ENCODE results near the gene ADGRG1. TPM values are rescaled to one million over a fixed set of nuclear protein-coding genes. Genes with fewer than 3 reads are reported as not detected.

Gene ADGRG1
- polyA plus RNA-seq, 5 donors: 14.9 to 20.2 (median 18.6) TPM

DNA sequence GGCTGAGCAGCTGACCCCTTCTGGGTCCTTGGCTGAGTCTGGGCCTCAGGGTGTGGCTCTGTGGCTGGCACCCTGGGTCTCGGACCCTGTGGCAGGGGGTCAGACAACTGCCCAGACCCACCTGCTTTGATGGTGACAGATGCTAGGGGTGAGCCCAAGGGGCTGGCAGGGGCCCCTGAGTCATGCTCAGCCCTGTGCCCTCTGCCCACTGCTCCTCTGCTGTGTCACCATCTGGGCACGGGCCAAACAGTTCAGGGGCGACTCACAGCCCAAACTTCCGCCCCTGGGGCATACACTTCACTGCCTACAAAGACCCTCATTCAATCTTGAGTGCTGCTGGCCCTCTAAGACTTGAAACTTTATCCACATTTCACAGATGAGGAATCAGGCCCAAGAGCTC lies 5.7 kb downstream of the ADGRG1 start:
- DNase-seq: no peak

DNA sequence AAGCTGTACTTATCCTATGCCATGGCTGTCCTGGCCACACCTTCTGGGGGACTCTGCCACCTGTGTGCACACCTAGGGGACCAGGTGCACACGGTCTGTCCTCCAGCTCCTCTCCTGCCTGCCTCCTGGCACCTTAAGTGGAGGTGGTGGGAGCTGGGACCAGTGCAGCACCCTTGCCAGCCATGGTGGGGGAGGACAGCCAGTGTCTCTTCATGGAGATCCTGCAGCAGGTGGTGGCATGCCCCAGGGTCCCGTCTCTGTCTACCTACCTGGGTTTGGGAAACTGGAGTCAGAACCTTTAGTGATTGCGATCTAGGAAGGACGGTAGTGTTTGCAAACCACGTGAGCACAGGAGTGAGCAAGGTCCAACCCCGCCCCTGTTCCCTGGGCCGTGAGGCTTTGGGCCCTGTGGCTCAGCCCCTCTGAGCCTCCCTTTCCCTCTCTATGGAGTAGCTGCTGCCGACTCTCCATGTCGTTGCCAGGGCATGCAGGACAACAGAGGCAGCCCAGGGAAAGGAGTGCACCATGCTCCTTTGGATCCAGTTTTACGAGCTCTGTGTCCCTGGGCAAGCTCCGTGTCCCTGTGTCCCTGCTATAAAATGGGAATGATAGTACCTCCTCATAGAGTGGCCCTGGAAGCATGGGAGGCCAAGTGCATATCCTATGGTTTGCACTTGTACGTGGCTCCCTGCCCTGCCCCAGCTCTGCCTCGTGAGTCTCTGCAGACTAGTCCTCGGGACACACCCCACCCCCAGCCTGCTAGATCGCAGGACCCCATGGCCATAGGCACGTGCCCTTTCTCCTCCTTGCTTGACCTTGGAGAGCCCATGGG lies 7.1 kb downstream of the ADGRG1 start:
- no peak for DNase-seq

DNA sequence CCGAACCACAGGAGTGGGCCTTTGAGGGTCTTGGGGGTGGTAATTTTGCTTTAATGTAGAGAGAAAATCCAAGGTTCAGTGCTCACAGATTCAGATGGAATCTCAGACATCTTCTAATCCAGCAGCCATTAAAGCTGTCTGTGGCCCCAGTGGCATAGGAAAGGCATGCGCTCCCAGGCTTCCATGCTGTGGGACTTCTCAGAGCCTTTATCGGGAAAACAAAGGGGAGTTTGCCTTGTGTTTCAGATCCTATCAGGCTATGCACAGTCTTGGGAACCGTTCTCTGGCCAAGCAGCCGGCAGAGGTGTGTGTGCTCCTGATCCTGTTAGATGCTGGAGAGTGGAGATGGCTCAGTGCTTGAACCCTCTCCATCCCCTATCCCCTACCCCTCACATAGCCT lies 7.8 kb downstream of the ADGRG1 start:
- DNase-seq: no peak

DNA sequence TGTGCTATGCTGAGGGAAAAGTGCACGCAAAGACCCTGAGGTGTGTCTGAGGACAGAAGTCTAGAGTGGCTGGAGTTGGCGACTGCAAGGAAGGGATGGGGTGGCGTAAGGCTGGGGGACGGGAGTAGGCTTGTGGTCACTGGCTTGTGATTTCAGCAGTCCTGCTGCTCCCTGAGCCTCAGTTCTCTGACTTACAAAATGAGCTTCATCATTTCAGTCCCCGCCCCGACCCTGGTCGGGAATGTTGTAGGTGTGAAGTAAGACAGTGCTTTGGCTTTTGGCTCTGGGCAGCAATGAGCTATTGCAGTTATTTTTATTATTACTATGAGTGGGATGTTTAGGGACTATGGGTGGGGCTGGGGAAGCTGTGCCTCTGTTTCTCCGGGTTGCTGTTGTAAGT lies 8.6 kb downstream of the ADGRG1 start:
- no peak for DNase-seq

DNA sequence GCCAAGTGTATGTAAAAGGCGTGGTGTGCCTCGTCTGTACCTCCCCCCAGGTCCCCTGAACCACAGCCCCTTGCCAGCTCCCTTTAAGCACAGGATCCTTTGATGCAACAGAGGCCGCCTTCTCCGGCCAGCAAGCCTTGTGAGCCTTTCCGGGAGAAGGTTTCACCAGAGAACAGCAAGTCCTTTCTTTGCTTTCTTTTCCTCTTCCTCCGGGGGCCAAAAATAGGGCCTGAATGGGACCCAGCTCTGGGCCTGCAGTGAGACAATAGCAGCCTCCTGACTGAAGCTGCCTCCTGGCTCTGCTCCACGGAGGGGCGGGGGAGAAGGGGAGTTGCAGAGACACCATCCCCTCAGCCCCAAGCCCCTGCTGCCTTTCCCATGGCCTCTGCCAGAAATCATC lies 9.0 kb downstream of the ADGRG1 start:
- no peak for DNase-seq

DNA sequence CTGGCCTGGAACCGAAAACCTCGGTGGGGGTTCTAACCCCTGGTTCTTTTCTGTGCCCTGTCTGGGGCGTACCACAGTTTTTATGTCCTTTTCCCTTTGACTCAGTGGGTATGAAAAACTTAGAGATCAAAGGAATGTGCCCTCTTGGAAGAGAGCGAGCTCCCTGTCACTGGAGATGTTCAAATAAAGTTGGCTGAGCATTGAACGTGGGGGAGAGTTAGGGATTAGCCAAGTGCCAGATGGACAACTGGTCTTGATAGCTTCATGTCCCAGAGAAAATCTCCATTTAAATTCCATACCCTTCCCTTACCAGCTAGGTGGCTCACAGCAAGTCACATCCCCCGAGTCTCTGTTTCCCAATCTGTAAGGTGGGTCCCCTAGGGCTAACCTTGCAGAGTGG lies 9.5 kb downstream of the ADGRG1 start:
- DNase-seq: no peak

DNA sequence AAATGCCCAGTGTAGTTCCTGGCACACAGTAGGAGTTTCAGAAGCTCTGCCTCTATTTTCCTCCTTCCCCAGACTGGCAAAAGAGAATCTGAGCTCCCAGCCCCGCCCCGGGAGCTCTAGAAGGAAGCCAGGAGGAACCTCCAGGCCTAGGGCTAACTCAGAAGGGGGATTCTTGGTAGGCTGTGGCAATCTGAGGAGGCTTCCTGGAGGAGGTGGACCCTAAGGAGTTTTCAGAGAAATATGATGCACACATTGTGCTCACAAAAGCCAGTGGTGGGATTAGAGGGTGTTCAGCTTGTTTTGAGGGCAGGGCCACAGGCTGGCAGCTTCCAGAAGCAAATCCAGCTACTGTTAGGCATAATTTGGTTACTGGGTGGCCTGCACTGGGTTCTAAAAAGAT lies 10.0 kb downstream of the ADGRG1 start:
- no peak for DNase-seq

DNA sequence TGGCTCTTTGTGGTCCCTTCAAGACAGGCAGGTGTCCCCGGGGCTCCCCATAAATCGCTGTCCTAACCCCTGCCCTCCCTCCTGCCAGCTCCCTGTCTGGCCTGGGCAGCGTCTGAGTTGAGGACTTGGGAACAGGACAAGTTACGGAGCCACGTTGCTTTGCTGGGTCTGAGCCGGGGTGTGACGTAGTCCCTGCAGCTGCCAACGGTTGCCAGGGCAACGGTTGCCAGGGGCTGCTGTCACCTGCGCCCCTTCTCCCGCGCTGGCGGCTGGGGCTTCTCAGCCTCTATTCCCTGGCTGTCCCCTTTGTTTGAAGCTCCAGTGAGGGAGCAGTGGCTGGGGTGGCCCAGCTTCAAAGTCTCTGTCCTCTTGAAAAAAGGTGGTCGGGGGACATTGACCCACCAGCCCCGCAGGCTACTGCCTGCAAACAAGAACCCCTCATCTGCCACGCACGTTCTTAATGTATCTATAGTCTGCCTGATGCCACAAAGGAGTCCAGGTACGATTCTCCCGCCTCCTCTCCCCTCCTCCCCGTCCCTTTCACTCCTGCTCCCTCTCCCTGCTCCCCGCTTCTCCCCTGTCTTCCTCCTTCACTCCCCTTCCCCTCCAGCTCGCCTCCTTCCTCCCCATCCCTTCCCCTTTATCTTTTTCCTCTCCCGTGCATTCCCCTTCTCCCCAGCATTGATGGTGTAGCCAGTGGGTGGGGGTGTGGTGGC lies 10.9 kb downstream of the ADGRG1 start:
- DNase-seq: peak; percentile 67 to 75

DNA sequence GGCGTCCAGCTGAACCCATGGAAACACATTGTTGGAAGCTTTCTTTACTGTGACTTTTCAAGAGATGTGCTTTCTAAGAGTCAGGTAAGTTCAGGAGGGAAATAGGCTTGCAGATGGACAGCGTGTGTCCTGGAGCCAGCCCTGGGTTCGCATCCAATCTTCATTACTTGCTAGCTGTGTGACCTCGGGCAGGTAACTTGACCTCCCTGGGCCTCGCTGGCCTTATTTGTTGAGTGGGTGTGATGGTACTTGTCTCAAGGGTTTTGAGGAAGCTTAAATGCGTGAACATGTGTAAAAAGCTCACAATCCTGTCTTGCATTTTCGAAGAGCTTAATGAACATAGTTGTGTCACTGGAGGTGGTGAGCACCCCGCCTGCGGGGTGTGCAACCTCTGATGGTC lies 11.8 kb downstream of the ADGRG1 start:
- DNase-seq: no peak

DNA sequence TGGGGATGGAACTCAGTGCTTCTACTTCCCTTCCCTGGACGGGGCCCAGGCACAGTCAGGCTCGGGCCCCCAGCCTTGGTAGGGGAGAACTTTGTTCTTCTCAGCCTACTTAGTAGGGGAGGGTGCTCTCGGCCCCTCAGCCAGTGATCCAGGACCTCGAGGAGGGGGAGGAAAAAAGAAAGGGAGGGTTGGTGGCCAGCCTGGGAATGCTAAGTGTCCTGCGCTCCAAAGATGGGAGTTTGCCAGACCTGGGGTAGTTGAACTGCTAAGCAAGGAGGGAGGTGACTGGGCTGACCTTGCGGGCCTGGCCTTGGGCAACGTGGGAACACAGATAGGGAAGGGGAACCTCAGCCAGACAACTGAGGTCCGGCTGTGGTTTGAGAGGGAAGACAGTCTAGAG lies 12.2 kb downstream of the ADGRG1 start:
- no peak for DNase-seq

DNA sequence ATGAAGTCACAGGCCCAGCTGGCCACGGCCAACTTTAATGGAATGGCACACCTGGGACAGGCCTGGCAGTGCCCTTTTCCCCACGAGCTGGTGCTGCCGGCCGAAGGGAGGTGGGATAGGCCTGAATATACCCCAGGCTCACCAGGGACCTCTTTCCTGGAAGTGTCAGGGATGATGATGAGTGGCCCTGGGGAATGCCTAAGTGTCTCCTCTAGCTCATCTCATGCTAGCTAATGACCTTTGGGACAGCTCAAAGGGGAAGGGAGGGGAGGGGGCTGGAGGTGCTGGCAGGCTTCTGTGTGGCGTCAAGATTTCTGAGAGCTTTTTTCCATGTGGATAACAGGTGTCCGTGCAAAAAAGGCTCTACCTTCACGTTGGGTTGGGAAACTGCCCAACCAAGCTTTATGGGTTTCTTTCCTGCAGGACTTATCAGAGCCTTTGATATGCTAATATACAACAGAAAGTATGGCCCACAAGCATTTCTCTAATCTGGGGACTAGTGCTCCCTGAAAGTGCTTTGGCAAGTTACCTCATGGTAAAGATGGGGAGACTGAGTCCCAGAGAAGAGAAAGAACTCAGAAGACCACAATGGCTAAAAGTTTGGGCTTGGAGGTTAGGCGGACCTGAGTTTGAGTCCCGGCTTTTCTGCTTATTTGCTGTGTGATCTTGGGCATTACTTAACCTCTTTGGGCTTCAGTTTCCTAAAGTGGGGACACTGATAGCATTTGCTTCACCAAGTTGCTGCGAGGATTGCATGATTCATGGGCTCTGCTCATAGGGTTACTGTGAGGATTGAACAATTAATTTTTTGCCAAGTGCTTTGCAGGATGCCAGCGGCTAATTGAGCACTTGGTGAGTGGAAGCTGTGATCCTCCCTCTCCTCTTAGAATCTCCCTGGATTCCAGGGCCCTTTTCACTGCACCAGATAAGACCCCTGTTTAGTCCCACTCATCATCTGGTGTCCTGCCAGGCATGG lies 14.0 kb downstream of the ADGRG1 start:
- no peak for DNase-seq

DNA sequence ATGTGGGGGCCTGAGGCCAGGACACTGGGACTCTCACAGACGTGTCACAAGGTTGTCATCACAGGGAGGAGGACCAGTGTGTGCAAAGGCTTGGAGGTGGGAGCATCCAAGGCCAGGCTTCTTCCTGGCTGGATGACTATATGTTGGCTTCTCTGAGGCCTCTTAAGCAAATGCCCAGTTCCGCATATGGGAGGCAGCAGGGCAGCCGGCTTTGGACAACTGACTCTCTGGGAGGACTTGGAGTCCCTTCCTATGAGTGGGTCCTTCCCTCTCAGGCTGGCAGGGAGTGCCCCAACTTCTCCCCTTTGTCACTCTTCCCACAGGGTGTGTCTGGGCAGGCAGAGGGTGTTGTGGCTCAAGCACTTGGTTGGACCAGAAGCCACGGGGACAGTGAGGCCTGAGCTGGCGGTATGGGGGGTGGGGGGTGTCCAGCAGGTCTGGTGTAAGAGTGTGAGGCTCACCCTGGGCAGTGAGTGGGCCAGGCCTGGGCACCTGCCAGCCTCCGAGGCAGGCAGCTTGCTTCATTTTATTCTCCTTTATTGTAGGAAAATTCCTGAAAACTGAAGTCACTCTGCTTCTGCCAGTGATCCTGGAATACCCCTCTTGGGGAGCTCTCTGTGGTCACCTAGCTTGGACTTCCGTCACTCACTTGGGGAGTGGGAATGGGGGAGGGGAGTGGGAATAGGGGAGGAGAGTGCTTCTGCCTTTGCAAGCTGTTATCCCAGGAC lies 14.9 kb downstream of the ADGRG1 start:
- DNase-seq: no peak

DNA sequence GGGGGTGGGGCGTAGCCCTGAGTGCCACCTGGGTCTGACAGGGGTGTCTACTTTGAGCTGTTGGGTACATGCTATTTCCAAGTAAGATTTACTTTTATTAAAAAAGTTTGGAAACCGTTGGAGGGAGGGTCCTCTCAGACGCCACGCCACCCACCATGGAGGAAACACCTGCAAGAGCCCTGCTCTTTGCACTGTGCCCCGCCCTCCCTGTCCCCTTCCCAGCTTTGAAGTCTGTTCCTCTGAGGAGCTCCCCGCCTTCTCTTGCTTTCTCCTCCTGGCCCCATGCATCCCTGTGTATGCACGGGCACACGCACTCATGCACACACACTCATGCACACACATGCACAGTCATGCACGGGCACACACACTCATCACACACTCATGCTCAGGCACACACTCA lies 15.5 kb downstream of the ADGRG1 start:
- DNase-seq: no peak

DNA sequence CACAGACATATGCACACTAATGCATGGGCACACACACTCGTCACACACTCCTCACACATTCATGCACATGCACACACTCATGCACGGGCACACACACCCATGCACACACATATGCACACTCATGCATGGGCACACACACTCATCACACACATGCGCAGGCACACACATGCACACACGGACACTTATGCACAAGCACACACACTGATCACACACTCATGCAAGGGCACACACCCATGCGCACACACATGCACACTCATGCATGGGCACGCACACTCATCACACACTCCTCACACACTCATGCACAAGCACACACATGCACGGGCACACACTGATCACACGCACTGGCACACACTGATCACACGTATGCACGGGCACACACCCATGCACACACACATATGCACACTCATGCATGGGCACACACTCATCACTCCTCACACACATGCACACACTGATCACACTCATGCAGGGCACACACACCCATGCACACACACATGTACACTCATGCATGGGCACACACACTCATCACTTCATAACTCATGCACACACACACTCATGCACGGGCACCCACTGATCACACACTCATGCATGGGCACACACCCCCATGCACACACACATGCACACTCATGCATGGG lies 16.1 kb downstream of the ADGRG1 start:
- no peak for DNase-seq

DNA sequence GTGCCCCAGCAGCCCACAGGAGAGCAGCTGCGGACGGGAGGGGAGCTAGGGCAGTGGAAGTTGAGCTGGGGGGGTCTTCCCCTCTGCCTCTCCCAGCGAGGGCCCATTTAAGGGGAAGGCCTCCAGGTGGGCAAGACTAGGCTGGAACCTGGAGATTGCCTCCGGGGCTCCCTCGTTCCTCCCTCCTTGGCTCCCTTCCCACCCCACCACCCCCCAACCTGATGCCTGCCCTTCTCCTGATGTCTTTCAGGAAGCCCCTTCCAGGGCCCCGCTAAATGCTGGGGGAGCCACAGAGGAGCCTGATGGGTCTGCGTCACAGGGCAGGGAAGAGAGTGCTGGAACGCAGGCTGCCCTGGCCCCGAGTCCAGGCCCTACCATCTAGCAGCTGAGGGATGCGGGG lies 16.7 kb downstream of the ADGRG1 start:
- no peak for DNase-seq

DNA sequence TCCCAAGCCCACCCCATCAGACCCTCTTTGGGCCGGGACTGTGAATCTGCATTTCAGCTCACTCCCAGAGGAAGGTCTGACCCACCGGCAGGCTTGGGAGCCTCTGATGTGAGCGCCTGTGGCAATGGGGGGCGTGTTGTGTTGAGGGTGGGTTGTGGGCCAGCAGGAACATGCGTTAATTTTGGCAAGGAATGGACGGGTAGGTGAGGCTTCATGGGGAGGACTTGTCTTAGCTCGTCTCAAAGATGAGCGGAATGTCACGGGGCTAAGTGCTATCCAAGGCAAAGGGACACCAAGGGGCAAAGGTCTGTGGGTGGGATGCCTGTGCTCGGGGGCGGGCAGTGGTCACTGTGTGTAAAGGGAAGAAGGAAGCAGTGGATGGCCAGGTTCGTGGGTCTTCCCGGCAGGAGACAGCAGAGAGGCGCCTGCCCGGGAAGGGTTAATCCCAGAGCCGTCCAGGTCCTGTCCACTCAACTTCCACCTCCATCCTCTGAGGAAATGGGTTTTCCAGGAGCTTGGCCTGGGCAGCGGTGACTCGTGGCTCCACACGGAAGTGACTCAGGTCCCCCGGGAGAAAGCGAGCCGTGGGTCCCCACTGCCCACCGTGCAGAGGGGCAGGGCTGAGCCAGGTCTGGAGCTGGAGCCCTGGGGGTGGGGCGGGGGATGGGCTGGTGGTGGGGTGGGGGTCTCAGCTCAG lies 17.4 kb downstream of the ADGRG1 start:
- no peak for DNase-seq

DNA sequence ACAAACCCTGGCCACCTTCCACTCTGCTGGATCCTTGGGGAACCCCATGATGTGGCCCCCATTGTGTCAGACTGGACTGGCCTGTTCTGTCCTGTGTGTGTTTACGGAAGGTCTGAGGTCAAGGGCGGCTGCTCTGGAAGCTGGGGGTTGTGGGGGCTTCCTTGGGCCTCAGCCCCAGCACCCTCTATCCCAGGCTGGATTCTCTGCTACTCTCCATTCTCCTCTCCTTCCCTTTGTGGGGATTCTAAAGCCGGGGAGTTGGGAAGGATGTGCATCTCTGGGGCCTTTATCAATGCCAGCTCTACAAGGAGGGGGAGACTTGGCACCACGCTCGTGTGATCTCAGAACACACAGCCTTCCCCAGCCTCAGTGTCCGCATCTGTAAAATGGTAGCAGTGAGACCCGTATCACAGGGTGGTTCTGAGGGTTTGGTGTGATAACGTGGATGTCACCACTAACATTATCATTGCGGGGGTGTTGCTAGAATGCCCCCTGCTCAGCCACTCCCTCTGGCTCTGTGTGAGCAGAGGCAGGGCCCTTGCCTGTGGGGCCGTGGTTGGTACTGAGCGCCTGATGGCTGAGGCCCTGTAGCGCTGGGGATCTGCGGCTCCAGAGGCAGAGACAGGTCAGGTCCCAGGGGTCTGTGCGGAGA lies 18.1 kb downstream of the ADGRG1 start:
- no peak for DNase-seq

DNA sequence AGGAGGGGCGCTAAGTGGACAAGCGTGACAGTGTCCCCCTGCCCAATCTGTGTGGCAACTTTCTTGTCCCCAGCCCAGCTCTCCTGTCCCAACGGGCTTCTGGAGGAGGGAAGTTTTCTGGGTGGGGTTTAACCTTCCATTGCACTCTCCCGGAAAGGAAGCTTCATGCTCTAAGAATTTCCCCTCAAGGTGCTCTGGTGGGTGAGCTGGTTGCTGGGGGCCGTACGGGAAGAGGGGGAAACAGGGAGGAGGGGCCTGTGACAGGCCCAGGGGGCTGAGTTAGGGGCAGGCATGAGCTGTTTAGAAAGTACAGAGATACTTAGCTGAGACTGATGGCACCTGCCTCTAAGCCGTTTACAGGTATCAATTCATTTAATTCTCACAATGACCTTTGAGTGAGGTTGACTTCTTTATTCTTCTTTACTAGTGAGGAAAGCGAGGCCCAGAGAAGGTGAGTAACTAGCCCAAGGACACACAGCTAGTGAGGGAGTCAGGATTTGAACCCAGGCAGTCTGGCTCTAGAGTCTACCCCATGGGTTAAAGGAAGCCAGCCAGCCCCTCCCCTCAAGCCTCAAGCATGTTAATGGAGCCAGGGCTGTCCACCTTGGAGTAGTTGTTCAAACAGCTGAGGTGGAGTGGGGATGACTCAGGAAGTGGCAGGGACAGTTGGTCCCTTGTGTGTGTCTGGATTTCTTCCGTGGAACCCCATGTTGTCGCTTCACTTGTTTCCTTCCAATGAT lies 18.9 kb downstream of the ADGRG1 start:
- no peak for DNase-seq

DNA sequence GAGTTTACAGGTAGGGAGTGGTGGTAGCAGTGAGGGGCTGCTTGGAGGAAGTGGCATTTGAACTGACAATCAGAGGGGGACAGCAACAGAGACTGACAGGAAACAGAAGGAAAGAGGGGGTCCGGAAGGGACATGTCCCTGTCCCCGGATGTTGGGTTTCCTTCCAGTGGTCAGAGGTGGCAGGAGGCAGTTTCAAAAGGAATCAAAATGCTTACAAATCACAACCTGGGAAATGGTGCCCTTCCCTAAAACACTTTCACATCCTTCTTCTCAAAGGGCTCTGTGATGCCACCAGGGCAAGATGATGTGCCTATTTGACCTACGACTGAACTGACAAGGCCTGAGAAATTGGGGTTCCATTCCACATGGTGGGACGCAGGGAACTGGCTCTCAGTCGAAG lies 19.7 kb downstream of the ADGRG1 start:
- DNase-seq: no peak

All from right lung (tissue), 5 donors.